WTC11 (cell line): ENCODE results near the gene SUZ12. TPM values are rescaled to one million over a fixed set of nuclear protein-coding genes. Genes with fewer than 3 reads are reported as not detected.

Source experiments
- ATAC-seq: fragments of 200-7000 bp; cut with Tn5 transposase; 2 replicates; pipeline ENCODE4 v1.10.0; 2021; ENCODE audit warnings: mild to moderate bottlenecking, moderate library complexity
- CTCF ChIA-PET: fragments of 300-600 bp; sonication (Branson Sonifier 250); formaldehyde crosslinking; loops from one replicate; lab custom pipeline; 2021; ENCODE audit warnings: antibody characterized with exemption; lab: Charles Lee
- POLR2A ChIA-PET: fragments of 350-600 bp; sonication (Branson Sonifier 250); formaldehyde crosslinking; loops from one replicate; lab custom pipeline; 2021; ENCODE audit warnings: antibody characterized with exemption; lab: Charles Lee
- DNase-seq: peaks from one replicate; pipeline ENCODE4 v3.0.0; 2021; ENCODE audit warnings: low spot score
- H3K27ac Mint-ChIP-seq: 2 replicates; pipeline ENCODE4 v1.8.0; 2021; ENCODE audit warnings: mixed read lengths
- H3K27me3 Mint-ChIP-seq: 2 replicates; pipeline ENCODE4 v1.8.0; 2021; ENCODE audit warnings: low read depth, mild to moderate bottlenecking, moderate library complexity, mixed read lengths
- H3K36me3 Mint-ChIP-seq: 2 replicates; pipeline ENCODE4 v1.8.0; 2021; ENCODE audit warnings: mixed read lengths
- H3K4me1 Mint-ChIP-seq: 2 replicates; pipeline ENCODE4 v1.8.0; 2022; ENCODE audit warnings: mixed read lengths
- H3K4me3 Mint-ChIP-seq: 2 replicates; pipeline ENCODE4 v1.8.0; 2021; ENCODE audit warnings: mild to moderate bottlenecking, moderate library complexity, mixed read lengths
- H3K9me3 Mint-ChIP-seq: 2 replicates; pipeline ENCODE4 v1.8.0; 2021; ENCODE audit warnings: mixed read lengths
- CBFB ChIP-seq: sonication (generic); formaldehyde crosslinking; IDR thresholded peaks from 2 replicates; pipeline ENCODE4 v1.8.1; 2022; ENCODE audit warnings: mild to moderate bottlenecking, low read depth, missing genetic modification reagents
- ETV6 ChIP-seq: sonication (generic); formaldehyde crosslinking; IDR thresholded peaks from 2 replicates; pipeline ENCODE4 v1.8.1; 2022; ENCODE audit warnings: mild to moderate bottlenecking, missing genetic modification reagents
- FOXJ3 ChIP-seq: sonication (generic); formaldehyde crosslinking; IDR thresholded peaks from 2 replicates; pipeline ENCODE4 v1.9.0; 2021; ENCODE audit warnings: missing genetic modification reagents, mild to moderate bottlenecking, borderline replicate concordance
- IRF2 ChIP-seq: sonication (generic); formaldehyde crosslinking; IDR thresholded peaks from 2 replicates; pipeline ENCODE4 v1.8.0; 2022; ENCODE audit warnings: low read depth, missing genetic modification reagents, borderline replicate concordance
- KAT7 ChIP-seq: sonication (generic); formaldehyde crosslinking; IDR thresholded peaks from 2 replicates; pipeline ENCODE4 v1.8.1; 2023; ENCODE audit warnings: missing genetic modification reagents, mild to moderate bottlenecking, borderline replicate concordance
- NFATC4 ChIP-seq: fragments of 250-450 bp; sonication (Bioruptor Pico); IDR thresholded peaks from 2 replicates; pipeline ENCODE4 v1.9.0; 2021; ENCODE audit warnings: mild to moderate bottlenecking
- NFE2L1 ChIP-seq: sonication (generic); formaldehyde crosslinking; IDR thresholded peaks from 2 replicates; pipeline ENCODE4 v1.8.1; 2023; ENCODE audit warnings: missing genetic modification reagents
- NR3C1 ChIP-seq: sonication (generic); formaldehyde crosslinking; conservative IDR thresholded peaks from 2 replicates; pipeline ENCODE4 v1.8.1; 2023; ENCODE audit warnings: low read depth, mild to moderate bottlenecking, missing genetic modification reagents
- ZNF263 ChIP-seq: sonication (generic); formaldehyde crosslinking; IDR thresholded peaks from 2 replicates; pipeline ENCODE4 v1.8.1; 2022; ENCODE audit warnings: low read depth, mild to moderate bottlenecking, moderate library complexity, missing genetic modification reagents
- total RNA-seq: library from RNA; stranded (reverse); gene quantifications from 3 replicates; pipeline ENCODE4 v1.2.3, GENCODE V29; 2021
- TF ChIP-seq, protein P1 (sequence below): fragments of 250-450 bp; sonication (Bioruptor Pico); IDR thresholded peaks from 2 replicates; pipeline ENCODE4 v2.1.2; 2022; ENCODE audit warnings: mild to moderate bottlenecking, moderate library complexity
- TF ChIP-seq, protein P2 (sequence below): sonication (generic); formaldehyde crosslinking; IDR thresholded peaks from 2 replicates; pipeline ENCODE4 v1.8.0; 2022; ENCODE audit warnings: mild to moderate bottlenecking, missing genetic modification reagents
- TF ChIP-seq, protein P3 (sequence below): sonication (generic); formaldehyde crosslinking; IDR thresholded peaks from 2 replicates; pipeline ENCODE4 v1.8.1; 2023; ENCODE audit warnings: mild to moderate bottlenecking, missing genetic modification reagents, borderline replicate concordance
- TF ChIP-seq, protein P4 (sequence below): sonication (generic); formaldehyde crosslinking; IDR thresholded peaks from 2 replicates; pipeline ENCODE4 v1.8.1; 2023; ENCODE audit warnings: mild to moderate bottlenecking, missing genetic modification reagents

Gene SUZ12
- total RNA-seq, 1 experiment from 2014 or later: 28.4 TPM

DNA sequence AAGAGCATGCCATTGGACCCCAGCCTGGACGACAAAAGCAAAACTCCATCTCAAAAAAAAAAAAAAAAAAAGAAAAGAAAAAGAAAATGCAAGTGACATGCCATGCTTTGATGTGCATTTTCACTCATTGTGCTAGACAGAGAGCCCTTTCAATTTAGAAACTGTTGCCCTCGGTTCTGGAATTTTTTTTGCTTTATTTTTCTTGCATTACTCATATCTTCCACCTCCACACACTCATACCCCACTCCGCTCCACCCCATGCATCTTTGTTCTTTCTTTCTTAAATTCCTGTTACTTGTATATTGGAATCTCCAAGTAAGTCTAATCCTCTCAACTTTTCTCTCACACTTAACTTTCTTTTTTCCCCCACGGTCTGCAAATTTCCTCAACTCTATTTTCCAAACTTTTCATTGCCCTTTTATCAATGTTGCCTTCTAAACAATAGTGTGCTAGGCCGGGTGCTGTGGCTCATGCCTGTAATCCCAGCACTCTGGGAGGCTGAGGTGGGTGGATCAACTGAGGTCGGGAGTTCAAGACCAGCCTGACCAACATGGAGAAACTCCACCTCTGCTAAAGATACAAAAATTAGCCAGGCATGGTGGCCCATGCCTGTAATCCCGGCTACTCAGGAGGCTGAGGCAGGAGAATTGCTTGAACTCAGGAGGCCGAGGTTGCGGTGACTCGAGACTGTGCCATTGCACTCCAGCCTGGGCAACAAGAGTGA, 16.8 kb upstream of the SUZ12 start:
- ChIA-PET POLR2A (no interaction called here), CTCF (interaction anchor here (1.5 kb wide), 1 partner anchor 19 kb away, joined by 5 read pairs; the partner anchor contains the start of gene UTP6)
- ATAC-seq: no peak
- no peak for DNase-seq
- no peak overlapping the region for H3K27ac Mint-ChIP-seq
- peaks cover 5% of the 10 kb centered on the region for H3K36me3 Mint-ChIP-seq
- no peaks in the 10 kb centered on the region for H3K27me3 Mint-ChIP-seq
- TF ChIP-seq, protein P1, sequence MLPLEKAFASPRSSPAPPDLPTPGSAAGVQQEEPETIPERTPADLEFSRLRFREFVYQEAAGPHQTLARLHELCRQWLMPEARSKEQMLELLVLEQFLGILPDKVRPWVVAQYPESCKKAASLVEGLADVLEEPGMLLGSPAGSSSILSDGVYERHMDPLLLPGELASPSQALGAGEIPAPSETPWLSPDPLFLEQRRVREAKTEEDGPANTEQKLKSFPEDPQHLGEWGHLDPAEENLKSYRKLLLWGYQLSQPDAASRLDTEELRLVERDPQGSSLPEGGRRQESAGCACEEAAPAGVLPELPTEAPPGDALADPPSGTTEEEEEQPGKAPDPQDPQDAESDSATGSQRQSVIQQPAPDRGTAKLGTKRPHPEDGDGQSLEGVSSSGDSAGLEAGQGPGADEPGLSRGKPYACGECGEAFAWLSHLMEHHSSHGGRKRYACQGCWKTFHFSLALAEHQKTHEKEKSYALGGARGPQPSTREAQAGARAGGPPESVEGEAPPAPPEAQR (CRISPR knock-in tag): no peak
- TF ChIP-seq ETV6 (CRISPR knock-in tag) (no peak), KAT7 (CRISPR knock-in tag) (no peak), IRF2 (CRISPR knock-in tag) (no peak), ZNF263 (CRISPR knock-in tag) (no peak), NFE2L1 (no peak), FOXJ3 (CRISPR knock-in tag) (no peak), NR3C1 (CRISPR knock-in tag) (no peak)
- TF ChIP-seq, protein P2, sequence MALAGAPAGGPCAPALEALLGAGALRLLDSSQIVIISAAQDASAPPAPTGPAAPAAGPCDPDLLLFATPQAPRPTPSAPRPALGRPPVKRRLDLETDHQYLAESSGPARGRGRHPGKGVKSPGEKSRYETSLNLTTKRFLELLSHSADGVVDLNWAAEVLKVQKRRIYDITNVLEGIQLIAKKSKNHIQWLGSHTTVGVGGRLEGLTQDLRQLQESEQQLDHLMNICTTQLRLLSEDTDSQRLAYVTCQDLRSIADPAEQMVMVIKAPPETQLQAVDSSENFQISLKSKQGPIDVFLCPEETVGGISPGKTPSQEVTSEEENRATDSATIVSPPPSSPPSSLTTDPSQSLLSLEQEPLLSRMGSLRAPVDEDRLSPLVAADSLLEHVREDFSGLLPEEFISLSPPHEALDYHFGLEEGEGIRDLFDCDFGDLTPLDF (CRISPR knock-in tag): no peak
- TF ChIP-seq, protein P3, sequence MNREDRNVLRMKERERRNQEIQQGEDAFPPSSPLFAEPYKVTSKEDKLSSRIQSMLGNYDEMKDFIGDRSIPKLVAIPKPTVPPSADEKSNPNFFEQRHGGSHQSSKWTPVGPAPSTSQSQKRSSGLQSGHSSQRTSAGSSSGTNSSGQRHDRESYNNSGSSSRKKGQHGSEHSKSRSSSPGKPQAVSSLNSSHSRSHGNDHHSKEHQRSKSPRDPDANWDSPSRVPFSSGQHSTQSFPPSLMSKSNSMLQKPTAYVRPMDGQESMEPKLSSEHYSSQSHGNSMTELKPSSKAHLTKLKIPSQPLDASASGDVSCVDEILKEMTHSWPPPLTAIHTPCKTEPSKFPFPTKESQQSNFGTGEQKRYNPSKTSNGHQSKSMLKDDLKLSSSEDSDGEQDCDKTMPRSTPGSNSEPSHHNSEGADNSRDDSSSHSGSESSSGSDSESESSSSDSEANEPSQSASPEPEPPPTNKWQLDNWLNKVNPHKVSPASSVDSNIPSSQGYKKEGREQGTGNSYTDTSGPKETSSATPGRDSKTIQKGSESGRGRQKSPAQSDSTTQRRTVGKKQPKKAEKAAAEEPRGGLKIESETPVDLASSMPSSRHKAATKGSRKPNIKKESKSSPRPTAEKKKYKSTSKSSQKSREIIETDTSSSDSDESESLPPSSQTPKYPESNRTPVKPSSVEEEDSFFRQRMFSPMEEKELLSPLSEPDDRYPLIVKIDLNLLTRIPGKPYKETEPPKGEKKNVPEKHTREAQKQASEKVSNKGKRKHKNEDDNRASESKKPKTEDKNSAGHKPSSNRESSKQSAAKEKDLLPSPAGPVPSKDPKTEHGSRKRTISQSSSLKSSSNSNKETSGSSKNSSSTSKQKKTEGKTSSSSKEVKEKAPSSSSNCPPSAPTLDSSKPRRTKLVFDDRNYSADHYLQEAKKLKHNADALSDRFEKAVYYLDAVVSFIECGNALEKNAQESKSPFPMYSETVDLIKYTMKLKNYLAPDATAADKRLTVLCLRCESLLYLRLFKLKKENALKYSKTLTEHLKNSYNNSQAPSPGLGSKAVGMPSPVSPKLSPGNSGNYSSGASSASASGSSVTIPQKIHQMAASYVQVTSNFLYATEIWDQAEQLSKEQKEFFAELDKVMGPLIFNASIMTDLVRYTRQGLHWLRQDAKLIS (CRISPR knock-in tag): no peak
- TF ChIP-seq, protein P4, sequence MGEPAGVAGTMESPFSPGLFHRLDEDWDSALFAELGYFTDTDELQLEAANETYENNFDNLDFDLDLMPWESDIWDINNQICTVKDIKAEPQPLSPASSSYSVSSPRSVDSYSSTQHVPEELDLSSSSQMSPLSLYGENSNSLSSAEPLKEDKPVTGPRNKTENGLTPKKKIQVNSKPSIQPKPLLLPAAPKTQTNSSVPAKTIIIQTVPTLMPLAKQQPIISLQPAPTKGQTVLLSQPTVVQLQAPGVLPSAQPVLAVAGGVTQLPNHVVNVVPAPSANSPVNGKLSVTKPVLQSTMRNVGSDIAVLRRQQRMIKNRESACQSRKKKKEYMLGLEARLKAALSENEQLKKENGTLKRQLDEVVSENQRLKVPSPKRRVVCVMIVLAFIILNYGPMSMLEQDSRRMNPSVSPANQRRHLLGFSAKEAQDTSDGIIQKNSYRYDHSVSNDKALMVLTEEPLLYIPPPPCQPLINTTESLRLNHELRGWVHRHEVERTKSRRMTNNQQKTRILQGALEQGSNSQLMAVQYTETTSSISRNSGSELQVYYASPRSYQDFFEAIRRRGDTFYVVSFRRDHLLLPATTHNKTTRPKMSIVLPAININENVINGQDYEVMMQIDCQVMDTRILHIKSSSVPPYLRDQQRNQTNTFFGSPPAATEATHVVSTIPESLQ (CRISPR knock-in tag): no peak
- H3K4me1 Mint-ChIP-seq: peaks cover 6% of the 10 kb centered on the region
- peaks cover 5% of the 10 kb centered on the region for H3K9me3 Mint-ChIP-seq
- no peak overlapping the region for H3K4me3 Mint-ChIP-seq

DNA sequence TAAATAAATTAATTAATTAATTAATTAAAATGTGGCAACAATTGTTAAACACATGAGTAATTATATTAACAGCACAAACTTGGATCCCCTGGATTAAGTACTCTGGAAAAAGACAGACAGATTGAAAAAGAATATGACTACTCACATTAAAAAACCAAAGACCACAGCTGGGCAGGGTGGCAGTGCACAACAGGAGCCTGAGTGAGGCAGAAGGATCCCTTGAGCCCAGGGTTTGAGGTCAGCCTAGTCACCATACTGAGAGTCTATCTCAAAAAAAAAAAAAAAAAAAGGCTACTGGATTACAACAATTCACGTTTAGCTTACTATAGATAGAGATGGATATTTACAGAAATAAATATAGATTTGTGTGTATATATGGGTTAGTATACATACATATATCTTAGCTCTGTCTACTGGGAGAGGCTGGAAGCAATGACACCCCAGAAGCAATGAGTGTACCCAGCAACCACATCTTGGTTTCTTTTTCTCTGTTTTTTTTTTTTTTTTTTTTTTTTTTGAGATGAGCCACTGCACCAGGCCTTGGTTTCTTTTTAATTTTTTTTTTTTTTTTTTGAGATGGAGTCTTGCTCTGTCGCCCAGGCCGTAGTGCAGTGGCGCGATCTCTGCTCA, 10.6 kb upstream of the SUZ12 start:
- no peak for DNase-seq
- no peaks in the 10 kb centered on the region; the same call in 1 of the 2 replicates for H3K4me1 Mint-ChIP-seq
- CTCF ChIA-PET: interaction anchor here (0.8 to 1.3 kb wide), 2 partner anchors 14 to 25 kb away, joined by 4 to 7 read pairs; partner anchors contain the start of gene UTP6
- TF ChIP-seq NFATC4 (CRISPR knock-in tag): no peak
- TF ChIP-seq CBFB (CRISPR knock-in tag): no peak
- TF ChIP-seq, all 79 proteins: peak for 0
- H3K27ac Mint-ChIP-seq: no peak overlapping the region
- no peaks in the 10 kb centered on the region for H3K36me3 Mint-ChIP-seq
- H3K4me3 Mint-ChIP-seq: no peak overlapping the region
- ATAC-seq: no peak
- H3K27me3 Mint-ChIP-seq: no peaks in the 10 kb centered on the region
- POLR2A ChIA-PET: interaction anchor here (0.6 kb wide), 1 partner anchor 126 kb away, joined by 3 read pairs; no protein-coding TSS in a partner anchor
- H3K9me3 Mint-ChIP-seq: no peaks in the 10 kb centered on the region
